Keratinocyte (primary cell): Measurements from ENCODE around the gene SDC3. TPM values are rescaled to one million over a fixed set of nuclear protein-coding genes. Genes with fewer than 3 reads are reported as not detected.

Source experiments
- DNase-seq: peaks from one replicate; pipeline ENCODE4 v3.0.0-alpha.2; 2011; ENCODE audit warnings: low read depth, missing footprints, low spot score
- FAIRE-seq: peaks from 2 replicates; lab custom pipeline; 2011; peaks lifted over from hg19 to GRCh38; lab: Jason Lieb, UNC
- H2AFZ ChIP-seq: 2 replicates; pipeline ENCODE4 v1.6.0; 2012; ENCODE audit warnings: low read length, control low read depth, inconsistent platforms; ENCODE audit not compliant: control insufficient read depth
- H3K27ac ChIP-seq: 2 replicates; pipeline ENCODE4 v1.5.1; 2011; ENCODE audit warnings: low read length; ENCODE audit not compliant: control insufficient read depth, insufficient read depth
- H3K27me3 ChIP-seq: 3 replicates; pipeline ENCODE4 v1.6.0; 2011; ENCODE audit warnings: low read length; ENCODE audit not compliant: control insufficient read depth, insufficient read depth; ENCODE audit errors: extremely low read depth
- H3K36me3 ChIP-seq, 2 experiments: 2 replicates in 1 of 2; 3 replicates in 1 of 2; pipeline ENCODE4 v1.5.1; 2011; ENCODE audit warnings: low read length in 2 of 2, mild to moderate bottlenecking in 1 of 2; ENCODE audit not compliant: control insufficient read depth in 2 of 2, insufficient read depth in 2 of 2; ENCODE audit errors: extremely low read depth in 1 of 2
- H3K4me1 ChIP-seq: 3 replicates; pipeline ENCODE4 v1.5.1; 2011; ENCODE audit warnings: low read length; ENCODE audit not compliant: control insufficient read depth, insufficient read depth; ENCODE audit errors: extremely low read depth
- H3K4me2 ChIP-seq: 3 replicates; pipeline ENCODE4 v1.6.0; 2011; ENCODE audit warnings: low read depth, low read length; ENCODE audit not compliant: control insufficient read depth, insufficient read depth; ENCODE audit errors: extremely low read depth
- H3K4me3 ChIP-seq, 3 experiments: fragments of 200-600 bp in 1 of 3; sonication (generic) in 1 of 3; 2 replicates in 2 of 3; 3 replicates in 1 of 3; pipeline ENCODE4 v1.5.1; 2011 to 2016; ENCODE audit warnings: low read length in 3 of 3, mild to moderate bottlenecking in 3 of 3, control low read depth in 2 of 3, inconsistent platforms in 1 of 3, low read depth in 1 of 3, mixed read lengths in 1 of 3, mixed run types in 1 of 3, moderate library complexity in 1 of 3; ENCODE audit not compliant: control insufficient read depth in 2 of 3, insufficient read depth in 2 of 3; ENCODE audit errors: extremely low read depth in 1 of 3
- H3K79me2 ChIP-seq: 2 replicates; pipeline ENCODE4 v1.6.0; 2012; ENCODE audit warnings: low read length; ENCODE audit not compliant: control insufficient read depth, insufficient read depth
- H3K9ac ChIP-seq: 3 replicates; pipeline ENCODE4 v1.6.0; 2011; ENCODE audit warnings: low read length; ENCODE audit not compliant: control insufficient read depth, insufficient read depth; ENCODE audit errors: extremely low read depth
- H3K9me1 ChIP-seq: 3 replicates; pipeline ENCODE4 v1.6.0; 2011; ENCODE audit warnings: low read length; ENCODE audit not compliant: control insufficient read depth, insufficient read depth; ENCODE audit errors: extremely low read depth
- H3K9me3 ChIP-seq: 2 replicates; pipeline ENCODE4 v1.5.1; 2012; ENCODE audit warnings: low read depth, low read length; ENCODE audit not compliant: control insufficient read depth
- H4K20me1 ChIP-seq: 3 replicates; pipeline ENCODE4 v1.6.0; 2011; ENCODE audit warnings: low read length; ENCODE audit not compliant: control insufficient read depth, insufficient read depth; ENCODE audit errors: extremely low read depth
- CTCF ChIP-seq, 3 experiments: IDR thresholded peaks in 1 of 3; conservative IDR thresholded peaks in 1 of 3; optimal IDR thresholded peaks in 1 of 3; 2 replicates in 2 of 3; 3 replicates in 1 of 3; pipeline versions ENCODE3 to v1.5.1; 2011; ENCODE audit warnings: low read length in 3 of 3, mild to moderate bottlenecking in 3 of 3, moderate library complexity in 2 of 3, control low read depth in 1 of 3, inconsistent platforms in 1 of 3; ENCODE audit not compliant: insufficient read depth in 2 of 3; ENCODE audit errors: extremely low read depth in 1 of 3
- EZH2 ChIP-seq: IDR thresholded peaks from one replicate; pipeline ENCODE4 v1.6.1; 2012; ENCODE audit warnings: inconsistent platforms, mild to moderate bottlenecking, low read length, moderate library complexity
- dilution Hi-C: fragments of 300-500 bp; cut with MboI; formaldehyde crosslinking; loops from one replicate; pipeline ENCODE4 v1.7.0; 2020; ENCODE audit warnings: low sequenced_read_pairs; ENCODE audit not compliant: extremely low pct_ligation_motif_present
- polyA plus RNA-seq, 5 experiments: library from polyadenylated mRNA; depleted of rRNA in 3 of 5; stranded (reverse) in 3 of 5; stranded (forward) in 1 of 5; unstranded in 1 of 5; fragments of >200 nt; gene quantifications; 1 replicate in 1 of 5; 2 replicates in 3 of 5; 3 replicates in 1 of 5; pipeline versions ENCODE4 v1.2.1 to v1.2.3, GENCODE V29; 2011 to 2012; ENCODE audit warnings: missing spikeins in 2 of 5, low read depth in 1 of 5, low replicate concordance in 1 of 5

SDC3 gene
- polyA plus RNA-seq, 1 donor (not counting 4 experiments of a cell fraction or from before 2014, with no cell fraction given), result 8.8 TPM

- TF ChIP-seq EZH2 (no peak), CTCF (optimal IDR thresholded peaks at IDR 0.05 in 1 of 3, IDR thresholded peaks at IDR 0.05 in 1 of 3, conservative IDR thresholded peaks at IDR 0.05 in 1 of 3; ENCODE audit: extremely low read depth in 1 of 3, insufficient read depth in 2 of 3, low read length in 3 of 3) (no peak)
- Histone ChIP-seq H3K4me3 (no peak overlapping the region), H4K20me1 (peaks cover 6% of the 10 kb centered on the region), H3K9ac (no peak overlapping the region), H3K27ac (no peak overlapping the region), H3K27me3 (no peaks in the 10 kb centered on the region), H2AFZ (no peak overlapping the region), H3K4me2 (no peak overlapping the region), H3K36me3 (no peaks in the 10 kb centered on the region), H3K9me3 (no peaks in the 10 kb centered on the region), H3K4me1 (no peaks in the 10 kb centered on the region), H3K79me2 (no peaks in the 10 kb centered on the region), H3K9me1 (no peaks in the 10 kb centered on the region)
- dilution Hi-C loops, result loop anchor here (25.0 kb wide), 1 partner anchor 89 kb away; no protein-coding TSS in a partner anchor
- FAIRE-seq, result no peak
- no peak for DNase-seq
Measured at GRCh38 chr1:30900931-30901560, 7.5 kb downstream of the SDC3 start.

GRCh38 chr1:30900486-30900885 lies 8.1 kb downstream of the SDC3 start:
- DNase-seq, result no peak
- H3K4me1 ChIP-seq, result no peaks in the 10 kb centered on the region
- TF ChIP-seq EZH2 (no peak), CTCF (optimal IDR thresholded peaks at IDR 0.05 in 1 of 3, IDR thresholded peaks at IDR 0.05 in 1 of 3, conservative IDR thresholded peaks at IDR 0.05 in 1 of 3; ENCODE audit: extremely low read depth in 1 of 3, insufficient read depth in 2 of 3, low read length in 3 of 3) (no peak)
- H3K79me2 ChIP-seq, result no peaks in the 10 kb centered on the region
- no peaks in the 10 kb centered on the region for H3K36me3 ChIP-seq
- H4K20me1 ChIP-seq, result peaks cover 6% of the 10 kb centered on the region
- no peak overlapping the region for H2AFZ ChIP-seq
- H3K4me2 ChIP-seq, result no peak overlapping the region
- H3K9me1 ChIP-seq, result no peaks in the 10 kb centered on the region
- no peaks in the 10 kb centered on the region for H3K27me3 ChIP-seq
- H3K9ac ChIP-seq, result no peak overlapping the region
- H3K4me3 ChIP-seq, result no peak overlapping the region
- H3K9me3 ChIP-seq, result no peaks in the 10 kb centered on the region
- no peak for FAIRE-seq
- dilution Hi-C loops, result loop anchor here (25.0 kb wide), 1 partner anchor 88 kb away; no protein-coding TSS in a partner anchor
- H3K27ac ChIP-seq, result no peak overlapping the region
